Gastroesophageal sphincter (tissue), 2 donors: ENCODE data around the gene SPRN.

ENCODE experiments used
- POLR2A ChIP-seq, 2 donors: fragments of 450-650 bp; IDR thresholded peaks; one replicate each; pipeline ENCODE4 v1.6.1; 2017; ENCODE audit warnings: antibody characterized with exemption in 2 of 2, mild to moderate bottlenecking in 2 of 2, moderate library complexity in 1 of 2
- POLR2AphosphoS5 ChIP-seq: sonication (generic); formaldehyde crosslinking; IDR thresholded peaks from one replicate; pipeline ENCODE4 v1.6.1; 2017; ENCODE audit warnings: antibody characterized with exemption

DNA sequence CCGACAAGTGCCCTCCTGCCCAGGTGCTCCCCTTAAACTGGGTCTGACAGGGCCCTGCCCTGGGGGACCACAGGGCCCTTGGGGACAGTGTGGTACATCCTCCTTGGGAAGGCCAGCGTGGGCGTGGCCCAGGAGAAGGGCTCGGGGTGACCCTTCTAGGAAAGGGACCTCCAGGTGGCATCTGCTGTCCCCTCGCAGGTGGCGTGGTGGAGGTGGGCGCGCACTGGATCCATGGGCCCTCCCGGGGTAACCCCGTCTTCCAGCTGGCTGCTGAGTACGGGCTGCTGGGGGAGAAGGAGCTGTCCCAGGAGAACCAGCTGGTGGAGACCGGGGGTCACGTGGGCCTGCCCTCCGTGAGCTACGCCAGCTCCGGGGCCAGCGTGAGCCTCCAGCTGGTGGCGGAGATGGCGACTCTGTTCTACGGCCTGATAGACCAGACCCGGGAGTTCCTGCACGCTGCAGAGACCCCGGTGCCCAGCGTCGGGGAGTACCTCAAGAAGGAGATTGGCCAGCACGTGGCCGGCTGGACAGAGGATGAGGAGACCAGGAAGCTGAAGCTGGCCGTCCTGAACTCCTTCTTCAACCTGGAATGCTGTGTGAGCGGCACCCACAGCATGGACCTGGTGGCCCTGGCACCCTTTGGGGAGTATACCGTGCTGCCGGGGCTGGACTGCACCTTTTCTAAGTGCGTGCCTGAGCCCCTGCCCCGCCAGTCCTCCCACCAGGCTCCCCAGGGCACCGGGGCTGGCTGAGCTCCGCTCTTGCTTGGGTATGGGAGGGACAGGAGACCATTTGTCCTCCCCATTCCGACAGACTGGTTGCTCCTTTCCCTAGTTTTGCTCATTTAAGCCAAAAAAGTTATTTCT lies 44.4 kb downstream of the SPRN start:
- TF ChIP-seq POLR2A (IDR thresholded peaks at IDR 0.05): no peak
- TF ChIP-seq POLR2AphosphoS5: no peak
